Endodermal cell (in vitro differentiated cells): Measurements from ENCODE around the gene TGFB2. TPM values are rescaled to one million over a fixed set of nuclear protein-coding genes. Genes with fewer than 3 reads are reported as not detected.

Source experiments
- DNase-seq: peaks from one replicate; pipeline ENCODE4 v3.0.0-alpha.2; 2017
- H3K27ac ChIP-seq: 2 replicates; pipeline ENCODE4 v1.5.1; 2013; ENCODE audit warnings: mild to moderate bottlenecking, low read depth, low read length, moderate library complexity
- H3K27me3 ChIP-seq: 2 replicates; pipeline ENCODE4 v1.6.1; 2013; ENCODE audit warnings: mild to moderate bottlenecking, low read length, moderate library complexity; ENCODE audit not compliant: insufficient read depth, control insufficient read depth, poor library complexity, severe bottlenecking
- H3K36me3 ChIP-seq: 2 replicates; pipeline ENCODE4 v1.7.0; 2013; ENCODE audit warnings: mild to moderate bottlenecking, low read length, moderate library complexity; ENCODE audit not compliant: control insufficient read depth, insufficient read depth
- H3K4me1 ChIP-seq: one replicate; pipeline ENCODE4 v1.7.0; 2013; ENCODE audit warnings: low read length; ENCODE audit not compliant: control insufficient read depth, insufficient read depth
- H3K4me3 ChIP-seq: 2 replicates; pipeline ENCODE4 v1.5.1; 2013; ENCODE audit warnings: mild to moderate bottlenecking, low read length, moderate library complexity
- H3K9ac ChIP-seq: 2 replicates; pipeline ENCODE4 v1.6.1; 2013; ENCODE audit warnings: mild to moderate bottlenecking, low read length, moderate library complexity; ENCODE audit not compliant: poor library complexity, severe bottlenecking; ENCODE audit errors: extremely low read depth
- H3K9me3 ChIP-seq: 2 replicates; pipeline ENCODE4 v1.6.1; 2013; ENCODE audit warnings: mild to moderate bottlenecking, low read length, moderate library complexity; ENCODE audit not compliant: control insufficient read depth
- H3K27ac Mint-ChIP-seq: 2 replicates; pipeline ENCODE4 v1.8.0; 2020; ENCODE audit warnings: mixed read lengths
- H3K27me3 Mint-ChIP-seq: 2 replicates; pipeline ENCODE4 v1.8.0; 2021; ENCODE audit warnings: mild to moderate bottlenecking, mixed read lengths; ENCODE audit not compliant: insufficient read depth
- H3K36me3 Mint-ChIP-seq: 2 replicates; pipeline ENCODE4 v1.8.0; 2020; ENCODE audit warnings: low read depth, mixed read lengths
- H3K4me1 Mint-ChIP-seq: 2 replicates; pipeline ENCODE4 v1.8.0; 2020; ENCODE audit warnings: mixed read lengths
- H3K4me3 Mint-ChIP-seq: 2 replicates; pipeline ENCODE4 v1.8.0; 2020; ENCODE audit warnings: mild to moderate bottlenecking, moderate library complexity, mixed read lengths
- H3K9me3 Mint-ChIP-seq: 2 replicates; pipeline ENCODE4 v1.8.0; 2020; ENCODE audit warnings: mild to moderate bottlenecking, mixed read lengths
- WGBS, 2 experiments: methylation state at CpG; one replicate each; pipeline versions ENCODE4 v1.1.5 to v1.1.7; 2013; ENCODE audit warnings: missing lambda C conversion rate in 2 of 2, mixed read lengths in 1 of 2; ENCODE audit not compliant: insufficient coverage in 1 of 2, insufficient read length in 1 of 2; 5-methylcytosine and 5-hydroxymethylcytosine counted together
- total RNA-seq, 2 donors: library from RNA; stranded (reverse); fragmentation: NEBNext Ultra II Directional in 1 of 2; extraction: Animal tissue kit (Norgen Biotek cat#: 25700) in 1 of 2; gene quantifications; 2 replicates in 1 of 2; 3 replicates in 1 of 2; pipeline ENCODE4 v1.2.1, GENCODE V29; 2021
- TF ChIP-seq, protein P1 (sequence below): fragments of 200-600 bp; sonication (generic); conservative IDR thresholded peaks from 2 replicates; pipeline ENCODE4 v1.5.0; 2021; ENCODE audit warnings: antibody characterized with exemption, mild to moderate bottlenecking

The TGFB2 gene
- total RNA-seq, 2 donors from 2014 or later, result 0.11 to 1.2 TPM

DNA sequence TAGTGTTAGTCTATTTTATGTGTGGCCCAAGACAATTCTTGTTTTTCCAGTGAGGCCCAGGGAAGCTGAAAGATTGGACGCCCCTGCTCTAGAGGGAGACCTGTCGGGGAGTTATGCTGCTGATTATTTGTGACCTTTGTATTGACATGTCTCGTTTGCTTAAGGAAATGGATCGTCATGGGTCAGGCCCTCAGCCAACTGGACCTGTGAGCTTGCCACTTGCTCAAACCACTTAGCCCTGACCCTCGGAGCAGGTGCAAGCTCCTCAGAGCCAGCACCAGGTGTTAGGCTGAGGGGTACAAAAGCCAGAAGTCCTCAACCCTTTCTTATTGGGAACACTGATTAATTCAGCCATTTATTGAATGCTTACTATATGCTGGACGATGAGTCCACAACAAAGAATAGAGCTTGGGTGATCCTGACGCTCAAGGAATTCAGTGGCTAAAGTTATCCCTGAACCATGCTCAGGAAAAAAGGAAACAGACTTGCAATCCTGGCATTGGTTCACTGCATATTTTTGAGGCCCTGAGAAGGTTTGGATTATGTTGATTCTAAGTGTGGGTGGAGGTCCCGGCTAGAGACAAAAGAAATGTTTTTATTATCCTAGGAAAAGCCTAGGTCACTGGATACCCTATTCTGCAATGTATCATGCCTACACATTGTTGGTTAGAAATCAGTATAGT, 19.0 kb downstream of the TGFB2 start:
- no peak overlapping the region for H3K4me3 ChIP-seq
- no peak overlapping the region for H3K9ac ChIP-seq
- TF ChIP-seq, protein P1, sequence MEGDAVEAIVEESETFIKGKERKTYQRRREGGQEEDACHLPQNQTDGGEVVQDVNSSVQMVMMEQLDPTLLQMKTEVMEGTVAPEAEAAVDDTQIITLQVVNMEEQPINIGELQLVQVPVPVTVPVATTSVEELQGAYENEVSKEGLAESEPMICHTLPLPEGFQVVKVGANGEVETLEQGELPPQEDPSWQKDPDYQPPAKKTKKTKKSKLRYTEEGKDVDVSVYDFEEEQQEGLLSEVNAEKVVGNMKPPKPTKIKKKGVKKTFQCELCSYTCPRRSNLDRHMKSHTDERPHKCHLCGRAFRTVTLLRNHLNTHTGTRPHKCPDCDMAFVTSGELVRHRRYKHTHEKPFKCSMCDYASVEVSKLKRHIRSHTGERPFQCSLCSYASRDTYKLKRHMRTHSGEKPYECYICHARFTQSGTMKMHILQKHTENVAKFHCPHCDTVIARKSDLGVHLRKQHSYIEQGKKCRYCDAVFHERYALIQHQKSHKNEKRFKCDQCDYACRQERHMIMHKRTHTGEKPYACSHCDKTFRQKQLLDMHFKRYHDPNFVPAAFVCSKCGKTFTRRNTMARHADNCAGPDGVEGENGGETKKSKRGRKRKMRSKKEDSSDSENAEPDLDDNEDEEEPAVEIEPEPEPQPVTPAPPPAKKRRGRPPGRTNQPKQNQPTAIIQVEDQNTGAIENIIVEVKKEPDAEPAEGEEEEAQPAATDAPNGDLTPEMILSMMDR, result no peak
- no peak overlapping the region for H3K4me3 Mint-ChIP-seq
- no peaks in the 10 kb centered on the region for H3K9me3 ChIP-seq
- no peaks in the 10 kb centered on the region for H3K27me3 Mint-ChIP-seq
- H3K4me1 Mint-ChIP-seq, result peaks cover 22% of the 10 kb centered on the region
- H3K36me3 Mint-ChIP-seq, result no peaks in the 10 kb centered on the region
- H3K4me1 ChIP-seq, result no peaks in the 10 kb centered on the region
- no peak overlapping the region for H3K27ac Mint-ChIP-seq
- no peaks in the 10 kb centered on the region for H3K27me3 ChIP-seq
- H3K36me3 ChIP-seq, result no peaks in the 10 kb centered on the region
- H3K27ac ChIP-seq, result no peak overlapping the region
- no peaks in the 10 kb centered on the region for H3K9me3 Mint-ChIP-seq
- 95 to 98% methylated on average over 5 to 8 of the region's 8 CpGs for WGBS, 2 experiments
- DNase-seq, result no peak

DNA sequence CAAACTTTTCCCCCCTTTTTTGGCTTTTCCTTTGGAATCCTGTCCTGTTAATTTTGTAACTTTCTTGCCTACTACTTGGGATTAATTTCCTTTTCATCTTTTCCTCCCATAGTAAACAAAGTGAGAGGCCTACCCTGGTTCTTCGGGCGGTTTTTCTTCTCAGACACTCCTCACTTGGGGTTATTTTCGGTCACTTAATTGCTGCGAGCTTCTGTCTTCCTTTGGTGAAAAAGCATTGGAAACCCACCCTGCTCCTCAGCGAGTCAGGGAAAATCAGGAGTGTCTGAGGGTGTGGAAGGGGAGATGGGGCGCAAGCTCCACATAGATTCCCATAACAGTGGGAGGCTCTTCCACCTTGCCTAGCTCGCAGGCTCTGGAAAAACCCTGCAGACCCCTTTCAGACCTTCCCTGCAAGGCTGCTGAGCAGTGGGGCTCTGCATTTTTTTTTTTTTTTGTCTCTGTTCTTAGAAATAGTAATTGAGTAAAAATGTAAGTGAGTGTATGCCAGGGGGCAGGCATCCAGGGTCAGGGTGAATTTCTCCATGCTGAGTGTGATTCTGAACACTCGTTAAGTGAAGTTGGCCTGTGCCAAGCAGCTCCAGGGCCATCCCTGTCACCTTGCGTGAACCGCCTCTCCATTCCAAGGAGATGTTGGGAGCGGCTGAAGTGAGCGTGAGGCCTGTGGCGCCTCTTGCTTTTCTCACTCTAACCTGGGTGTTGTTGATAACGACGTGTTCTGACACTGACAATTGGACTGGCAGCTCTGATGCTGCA, 20.3 kb downstream of the TGFB2 start:
- H3K27ac ChIP-seq, result no peak overlapping the region
- H3K9ac ChIP-seq, result no peak overlapping the region
- no peaks in the 10 kb centered on the region for H3K27me3 ChIP-seq
- H3K4me1 ChIP-seq, result no peaks in the 10 kb centered on the region
- Mint-ChIP-seq H3K27ac (no peak overlapping the region), H3K9me3 (no peaks in the 10 kb centered on the region), H3K4me3 (no peak overlapping the region), H3K4me1 (peaks cover 20% of the 10 kb centered on the region), H3K27me3 (no peaks in the 10 kb centered on the region), H3K36me3 (no peaks in the 10 kb centered on the region)
- no peaks in the 10 kb centered on the region for H3K9me3 ChIP-seq
- no peak for DNase-seq
- TF ChIP-seq, protein P1, result no peak
- WGBS, 2 experiments, result 93 to 95% methylated on average over 12 to 15 of the region's 15 CpGs
- no peak overlapping the region for H3K4me3 ChIP-seq
- no peaks in the 10 kb centered on the region for H3K36me3 ChIP-seq

DNA sequence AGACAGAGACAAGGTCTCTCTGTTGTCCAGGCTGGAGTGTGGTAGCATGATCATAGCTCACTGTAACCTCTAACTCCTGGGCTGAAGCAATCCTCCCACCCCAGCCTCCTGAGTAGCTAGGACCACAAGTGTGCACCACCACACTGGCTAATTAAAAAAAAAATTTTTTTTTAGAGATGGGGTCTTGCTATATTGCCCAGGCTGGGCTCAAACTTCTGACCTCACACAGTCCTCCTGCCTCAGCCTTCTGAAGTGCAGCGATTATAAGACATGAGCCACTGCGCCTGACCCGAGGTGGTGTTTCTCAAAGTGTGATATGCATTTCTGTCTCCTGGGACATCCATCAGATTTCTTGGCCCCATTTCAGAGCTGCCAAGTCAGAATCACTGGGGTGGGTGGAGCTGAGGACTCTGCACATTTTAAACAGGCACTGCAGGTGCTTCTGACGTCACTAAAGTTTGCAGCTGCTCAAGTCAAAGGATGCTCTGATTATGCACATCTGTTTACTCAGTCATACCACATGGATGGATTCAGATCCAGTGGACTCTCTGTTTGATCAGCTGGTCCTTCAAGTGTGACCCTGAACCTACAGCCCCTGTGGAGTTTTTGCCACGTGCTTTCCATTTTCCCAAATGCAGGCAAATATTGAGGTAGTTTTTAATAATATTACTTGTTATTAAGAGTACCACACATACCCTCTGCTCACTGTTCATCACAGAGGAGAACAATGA, 21.4 kb downstream of the TGFB2 start:
- Histone ChIP-seq H3K27me3 (no peaks in the 10 kb centered on the region), H3K36me3 (no peaks in the 10 kb centered on the region), H3K4me3 (no peak overlapping the region), H3K9me3 (no peaks in the 10 kb centered on the region), H3K9ac (no peak overlapping the region), H3K27ac (no peak overlapping the region), H3K4me1 (no peaks in the 10 kb centered on the region)
- Mint-ChIP-seq H3K9me3 (no peaks in the 10 kb centered on the region), H3K4me3 (no peak overlapping the region), H3K27ac (no peak overlapping the region), H3K4me1 (peaks cover 20% of the 10 kb centered on the region), H3K36me3 (no peaks in the 10 kb centered on the region), H3K27me3 (no peaks in the 10 kb centered on the region)
- TF ChIP-seq, protein P1, result no peak
- DNase-seq, result no peak
- WGBS, 2 experiments, result 92 to 97% methylated on average over 3 to 5 of the region's 5 CpGs
